Epithelial cell of prostate (primary cell): ENCODE data around the gene WHRN.

Experiments used
- DNase-seq: peaks from one replicate; pipeline ENCODE4 v3.0.0-alpha.2; 2011; ENCODE audit warnings: low read depth, low spot score
- H3K27ac ChIP-seq: fragments of 450-650 bp; 2 replicates; pipeline ENCODE4 v1.5.1; 2017; ENCODE audit warnings: mild to moderate bottlenecking

Gene WHRN

GRCh38 chr9:114371973-114372917 lies 133.0 kb downstream of the WHRN start:
- no peak for DNase-seq
- H3K27ac ChIP-seq = peak overlapping the region; percentile 74

- no peak for DNase-seq
- H3K27ac ChIP-seq = peak overlapping the region; percentile 74
These were observed 133.8 kb downstream of the WHRN start for GRCh38 chr9:114371343-114371944.

DNA sequence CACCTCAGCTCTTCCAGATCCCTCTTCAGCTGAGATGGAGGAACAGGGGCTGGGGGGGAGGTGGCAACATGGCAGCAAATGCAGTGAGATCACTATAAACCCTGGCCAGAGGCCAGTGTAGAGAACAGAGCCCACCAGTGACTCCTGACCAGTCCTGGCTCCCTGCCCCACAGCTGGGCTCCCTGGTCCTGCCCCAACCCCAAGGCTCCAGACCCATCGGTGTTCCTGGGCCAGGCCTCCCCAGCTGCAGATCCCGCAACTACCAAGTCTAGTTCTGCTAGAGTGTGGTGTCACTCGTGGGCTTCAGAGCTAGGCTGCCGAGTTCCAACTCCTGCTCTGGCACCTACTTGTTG lies 134.3 kb downstream of the WHRN start:
- H3K27ac ChIP-seq = no peak overlapping the region
- DNase-seq = no peak

- DNase-seq = no peak
- no peak overlapping the region for H3K27ac ChIP-seq
These were observed 134.9 kb downstream of the WHRN start for GRCh38 chr9:114370251-114370967.

- no peak overlapping the region for H3K27ac ChIP-seq
- no peak for DNase-seq
These were observed 135.8 kb downstream of the WHRN start for GRCh38 chr9:114369216-114370130.

DNA sequence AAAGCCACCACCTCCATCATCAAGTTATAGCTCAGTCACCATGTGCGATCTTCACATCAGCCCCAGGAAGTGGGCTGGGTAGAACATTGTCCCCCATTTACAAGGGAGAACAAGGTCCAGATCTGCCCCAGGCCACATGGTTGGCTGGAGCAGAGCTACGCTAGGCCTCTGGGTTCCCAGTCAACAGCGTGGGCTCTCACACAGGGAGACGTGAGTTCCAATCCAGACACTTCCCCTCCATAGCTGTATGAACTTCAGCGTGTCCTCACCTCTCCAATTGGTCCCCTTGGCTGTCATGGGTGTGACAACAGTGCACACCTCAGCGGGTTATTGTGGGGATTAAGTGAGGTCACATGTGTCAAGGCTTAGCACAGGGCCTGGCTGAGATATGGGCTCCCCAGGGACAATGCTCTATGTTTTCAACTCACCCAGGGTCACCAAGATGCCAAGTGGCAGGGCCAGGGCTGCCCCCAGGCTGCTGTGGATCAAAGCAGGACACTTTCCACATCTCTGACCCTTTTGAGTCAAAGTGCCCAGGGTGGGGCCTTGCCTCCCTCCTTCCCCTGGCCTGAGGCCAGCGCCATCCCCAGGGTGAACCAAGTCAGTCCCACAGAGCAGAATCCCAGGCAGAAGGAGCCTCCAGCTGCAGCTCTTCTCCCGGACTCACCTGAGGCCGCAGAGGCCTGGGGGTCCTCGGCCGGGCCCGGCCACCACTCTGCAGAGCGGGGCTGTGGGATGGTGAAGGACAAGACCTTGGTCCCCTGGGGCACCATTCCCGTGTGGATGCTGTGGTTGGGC lies 137.3 kb downstream of the WHRN start:
- no peak for DNase-seq
- H3K27ac ChIP-seq = no peak overlapping the region

DNA sequence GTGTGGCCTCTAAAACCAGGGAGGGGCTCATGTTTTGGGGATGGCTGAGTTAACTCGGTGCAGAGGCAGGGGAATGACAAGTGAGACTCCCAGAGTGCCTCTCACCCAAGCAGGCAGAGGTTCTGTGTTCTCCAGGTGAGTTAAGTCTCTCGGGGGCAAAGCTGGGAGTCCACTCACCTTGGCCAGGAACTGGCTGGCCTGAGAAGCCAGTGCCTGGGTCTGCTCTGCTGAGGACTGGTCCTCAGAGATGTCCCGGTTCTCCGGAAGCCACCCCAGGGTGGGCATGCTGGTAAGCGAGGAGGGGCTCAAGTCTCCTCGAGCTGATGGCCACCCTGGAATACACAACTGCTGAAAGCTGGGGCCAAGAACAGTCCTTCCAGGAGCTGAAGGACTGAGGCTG lies 137.9 kb downstream of the WHRN start:
- no peak for DNase-seq
- no peak overlapping the region for H3K27ac ChIP-seq

GRCh38 chr9:114366334-114367128 lies 138.7 kb downstream of the WHRN start:
- no peak overlapping the region for H3K27ac ChIP-seq
- no peak for DNase-seq

DNA sequence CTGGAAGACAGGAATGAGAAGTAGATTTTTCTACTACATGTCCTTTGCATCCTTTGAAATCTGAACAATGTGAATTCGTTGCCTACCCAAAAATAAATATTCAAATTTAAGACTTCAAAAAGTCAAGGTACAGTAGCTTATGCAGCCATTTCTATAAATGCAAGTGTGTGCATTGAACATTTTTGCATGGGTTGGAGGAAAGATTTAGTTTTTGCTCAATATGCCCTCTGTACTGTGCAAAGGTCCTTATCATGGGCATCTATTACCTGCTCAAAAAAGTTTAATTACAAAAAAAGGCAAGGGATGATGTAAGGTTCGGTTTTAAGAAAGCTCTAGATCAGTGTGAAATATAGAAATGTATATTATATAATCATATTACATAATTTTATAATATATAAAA lies 140.1 kb downstream of the WHRN start:
- H3K27ac ChIP-seq = no peak overlapping the region
- DNase-seq = no peak

GRCh38 chr9:114364134-114365041 lies 140.9 kb downstream of the WHRN start:
- peak; percentile 60 for DNase-seq
- peak overlapping the region; percentile 40 for H3K27ac ChIP-seq

DNA sequence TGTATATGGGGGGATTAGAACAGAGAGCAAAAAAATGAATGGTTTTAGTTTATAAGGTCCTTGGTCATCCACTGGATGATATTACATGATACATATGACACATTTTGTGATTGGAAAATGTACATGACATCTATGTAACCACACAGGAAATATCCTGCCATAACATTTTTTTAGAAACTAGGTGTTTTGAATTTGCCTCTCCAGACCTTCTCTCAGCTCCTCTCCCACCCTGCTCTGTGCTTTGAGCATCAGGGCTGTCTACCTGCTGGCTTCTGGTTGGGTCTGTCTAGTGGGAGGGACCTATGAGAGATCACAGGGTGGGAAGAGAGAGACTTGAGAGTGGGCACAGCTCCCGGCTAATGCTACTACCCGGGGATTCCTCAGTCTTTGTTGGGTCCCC lies 141.8 kb downstream of the WHRN start:
- no peak for DNase-seq
- no peak overlapping the region for H3K27ac ChIP-seq

DNA sequence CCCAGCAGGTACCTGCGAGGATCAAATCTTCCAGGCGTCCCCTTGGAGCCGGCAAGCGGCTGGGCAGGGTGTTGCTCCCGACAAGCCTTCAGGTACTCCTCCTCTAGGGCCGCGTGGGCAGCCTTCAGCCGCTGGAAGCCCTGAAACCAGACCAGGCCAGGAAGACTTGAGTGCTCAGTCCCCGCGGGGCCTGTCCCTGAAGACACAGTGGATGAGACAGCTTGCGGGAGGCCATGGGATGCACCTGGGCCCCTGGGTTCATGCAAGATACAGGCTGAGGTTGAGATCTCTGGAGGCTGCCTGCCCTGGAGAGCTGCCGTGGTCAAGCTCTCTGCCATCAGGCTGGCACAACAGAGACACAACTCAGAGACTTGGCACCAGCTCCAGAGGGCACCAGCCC lies 142.9 kb downstream of the WHRN start:
- H3K27ac ChIP-seq = no peak overlapping the region
- DNase-seq = no peak

DNA sequence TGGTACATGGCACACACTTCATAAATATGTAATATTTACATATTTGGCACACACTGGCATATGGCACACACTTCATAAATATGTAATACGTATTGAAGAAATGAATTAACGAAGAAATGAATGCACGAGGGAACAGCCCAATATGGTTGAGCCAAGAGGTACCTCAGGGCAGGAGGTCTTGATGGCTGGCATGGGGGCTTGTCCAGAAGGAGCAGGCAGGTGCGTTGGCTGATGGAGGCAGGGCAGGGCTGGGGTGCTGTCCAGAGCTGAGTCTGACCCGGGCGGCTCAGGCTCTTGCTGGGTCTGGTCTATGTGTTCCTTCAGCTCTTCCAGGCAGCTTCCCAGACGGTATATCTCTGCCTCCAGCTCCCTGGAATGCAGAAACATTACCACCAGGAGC lies 143.7 kb downstream of the WHRN start:
- DNase-seq = no peak
- H3K27ac ChIP-seq = no peak overlapping the region

DNA sequence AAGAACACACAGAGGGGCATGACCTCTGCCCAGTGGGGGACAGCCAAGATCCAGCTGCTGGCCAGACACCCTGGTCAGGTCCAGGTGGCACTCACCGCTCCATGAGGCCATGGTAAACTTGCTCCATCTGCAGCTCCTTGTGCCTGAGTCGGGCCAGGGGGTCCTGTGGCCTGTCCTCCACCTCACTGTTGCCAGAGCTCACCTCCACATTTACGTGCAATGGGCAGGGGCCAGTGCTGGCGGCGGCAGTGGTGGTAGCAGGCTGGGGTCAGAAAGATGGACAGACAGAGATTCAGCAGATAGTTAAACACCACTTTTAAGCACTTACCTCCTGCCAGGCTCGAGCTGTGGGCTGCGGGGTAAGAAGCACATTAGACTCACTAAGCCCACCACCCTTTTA lies 145.5 kb downstream of the WHRN start:
- no peak for DNase-seq
- no peak overlapping the region for H3K27ac ChIP-seq

DNA sequence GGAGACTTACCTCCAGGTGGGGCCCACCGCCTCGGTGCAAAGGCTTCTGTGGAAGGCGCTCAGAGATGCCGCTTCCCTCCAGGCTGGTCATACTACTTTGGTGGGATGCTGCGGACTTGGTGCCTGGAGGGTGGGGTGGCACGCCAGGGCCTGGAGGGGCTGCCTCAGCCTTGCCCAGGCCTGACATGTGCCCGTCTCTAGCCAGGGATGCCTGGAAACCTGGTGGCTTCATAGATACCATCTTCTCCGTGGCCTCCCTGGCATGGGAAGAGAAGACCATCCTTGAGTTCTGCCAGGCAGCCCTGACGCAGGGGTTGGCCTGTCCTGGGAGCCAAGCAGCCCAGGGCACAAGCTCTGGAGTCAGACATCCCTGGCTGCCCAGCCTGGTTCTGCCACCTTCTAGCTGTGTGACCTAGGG lies 147.4 kb downstream of the WHRN start:
- no peak overlapping the region for H3K27ac ChIP-seq

DNA sequence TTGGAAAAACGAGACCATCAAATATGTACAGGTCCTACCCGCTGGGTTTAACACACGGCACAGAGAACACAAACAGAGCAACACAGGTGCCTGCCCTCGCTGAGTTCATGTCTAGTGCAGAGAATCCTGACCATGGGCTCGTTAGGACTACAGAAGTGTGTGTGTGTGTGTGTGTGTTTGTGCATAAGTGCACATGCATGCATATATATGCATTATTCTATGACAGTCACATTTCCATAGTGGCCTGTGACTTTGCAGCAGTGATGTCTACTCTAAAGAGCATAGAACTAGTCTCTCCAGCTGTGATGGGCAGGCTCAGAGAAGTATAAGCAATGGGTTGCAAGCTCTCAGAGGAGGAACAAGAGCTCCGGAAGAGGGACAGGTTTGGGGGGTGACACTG lies 147.9 kb downstream of the WHRN start:
- no peak overlapping the region for H3K27ac ChIP-seq
- no peak for DNase-seq

More for the DNA sequence above, 147.4 kb downstream of the WHRN start:
- DNase-seq = no peak

DNA sequence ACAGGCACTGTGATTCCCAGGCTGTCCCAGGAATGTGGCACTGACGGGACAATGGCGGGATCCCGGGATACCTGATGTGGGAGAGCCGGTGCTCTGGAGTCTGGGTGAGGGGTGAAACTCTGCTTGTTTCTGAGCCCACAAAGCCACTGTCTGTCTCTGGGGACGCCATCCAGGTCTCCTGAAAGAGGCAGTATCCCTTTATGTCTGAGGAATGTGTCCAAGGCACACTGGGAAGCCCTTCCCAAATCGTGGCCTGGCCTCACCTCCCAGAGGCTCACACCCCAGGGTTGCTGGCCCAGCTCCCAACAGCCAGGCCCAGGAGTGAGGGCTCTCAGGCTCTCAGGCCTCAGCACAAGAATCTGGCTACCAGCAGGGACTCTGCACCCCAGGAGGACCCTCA lies 148.5 kb downstream of the WHRN start:
- no peak for DNase-seq
- H3K27ac ChIP-seq = no peak overlapping the region

DNA sequence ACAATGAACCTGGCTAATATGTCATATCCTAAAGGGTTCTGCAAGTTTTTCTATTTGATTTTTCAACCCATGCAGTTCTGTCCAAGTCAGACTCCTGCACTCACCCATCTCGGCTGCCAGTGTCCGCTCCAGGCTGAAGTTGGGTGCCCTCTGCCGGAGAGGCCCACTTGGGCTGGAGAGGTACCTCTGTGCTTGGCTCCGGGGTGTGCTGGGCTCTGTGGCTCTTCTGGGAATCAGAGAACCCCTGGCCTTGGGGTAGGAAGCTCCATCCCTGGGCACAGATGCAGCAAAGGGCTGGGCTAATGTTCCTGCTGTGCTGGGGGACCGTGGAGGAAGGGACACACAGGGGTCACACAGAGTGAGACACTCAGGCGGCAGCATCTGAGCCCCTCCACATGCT lies 149.5 kb downstream of the WHRN start:
- no peak for DNase-seq
- no peak overlapping the region for H3K27ac ChIP-seq
